ENCODE results near the gene CCDC138. TPM values are rescaled to one million over a fixed set of nuclear protein-coding genes. Genes with fewer than 3 reads are reported as not detected.
"Not testable (repeated sequence)": the region's sequence is repeated elsewhere in the genome, so short reads cannot be mapped to it uniquely, and the experiment has no call there.

The CCDC138 gene, protein sequence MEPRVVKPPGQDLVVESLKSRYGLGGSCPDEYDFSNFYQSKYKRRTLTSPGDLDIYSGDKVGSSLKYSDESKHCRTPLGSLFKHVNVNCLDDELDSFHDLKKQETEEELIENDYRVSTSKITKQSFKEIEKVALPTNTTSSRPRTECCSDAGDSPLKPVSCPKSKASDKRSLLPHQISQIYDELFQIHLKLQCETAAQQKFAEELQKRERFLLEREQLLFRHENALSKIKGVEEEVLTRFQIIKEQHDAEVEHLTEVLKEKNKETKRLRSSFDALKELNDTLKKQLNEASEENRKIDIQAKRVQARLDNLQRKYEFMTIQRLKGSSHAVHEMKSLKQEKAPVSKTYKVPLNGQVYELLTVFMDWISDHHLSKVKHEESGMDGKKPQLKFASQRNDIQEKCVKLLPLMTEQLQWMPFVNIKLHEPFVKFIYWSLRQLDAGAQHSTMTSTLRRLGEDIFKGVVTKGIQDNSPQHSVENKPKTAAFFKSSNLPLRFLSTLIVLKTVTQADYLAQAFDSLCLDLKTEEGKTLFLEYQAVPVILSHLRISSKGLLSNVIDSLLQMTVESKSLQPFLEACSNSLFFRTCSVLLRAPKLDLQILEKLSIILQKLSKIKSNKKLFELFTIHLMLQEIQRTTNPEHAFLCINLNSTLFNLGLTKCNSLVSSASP
- 4.6 TPM for polyA plus RNA-seq (2012; ENCODE audit: low read depth, missing spikeins)

DNA sequence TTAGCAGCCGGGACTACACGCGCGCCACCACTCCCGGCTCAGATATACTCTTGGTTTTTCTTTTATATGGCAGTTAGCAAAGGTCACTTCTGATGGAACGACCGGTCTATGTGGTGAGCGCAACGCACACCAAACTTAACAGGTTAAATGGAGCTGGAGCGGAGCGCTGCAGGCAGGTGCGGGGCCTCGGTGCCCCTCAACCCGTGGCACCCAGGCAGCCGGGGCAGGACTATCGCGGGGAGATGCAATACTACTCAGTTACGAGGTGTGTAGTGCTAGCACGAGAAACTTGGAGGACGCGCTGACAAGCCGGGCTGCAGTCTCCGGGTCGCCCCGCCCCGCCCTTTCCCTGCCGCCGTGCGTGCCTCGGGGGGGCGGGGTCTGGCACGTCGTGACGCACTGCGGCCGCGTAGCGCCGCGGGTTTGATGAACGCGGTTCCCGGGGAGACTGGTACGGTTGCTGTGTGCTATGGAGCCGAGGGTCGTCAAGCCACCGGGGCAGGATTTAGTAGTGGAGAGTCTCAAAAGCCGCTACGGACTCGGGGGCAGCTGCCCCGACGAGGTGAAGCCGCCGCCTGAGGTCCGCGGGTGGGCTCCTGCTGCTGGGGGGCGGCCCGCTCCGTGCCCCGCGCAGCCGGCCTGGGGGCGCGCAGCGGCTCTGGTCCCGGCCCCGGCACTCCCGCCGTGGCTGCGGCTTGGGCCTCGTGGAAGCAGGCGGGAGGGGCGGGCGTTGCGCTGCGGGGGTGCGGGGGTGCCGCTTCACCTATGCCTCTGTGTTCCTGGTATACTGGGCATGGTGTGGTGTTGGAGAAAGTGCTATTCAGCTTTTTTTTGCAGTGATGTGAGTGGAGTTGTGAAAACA lies at the start of gene CCDC138:
TSS of gene CCDC138 (plus strand) at position 418 of the 862 bp plus-strand sequence. CDS start at position 470, 52 bp downstream.
- DNase-seq (ENCODE audit: insufficient read length, low spot score) (peak; percentile 84), FAIRE-seq (peak; percentile 100)
- TF ChIP-seq POLR2A (IDR thresholded peaks at IDR 0.05; ENCODE audit: low read depth, low read length), result peak; percentile 52; the same call in 1 of the 2 replicates
- TF ChIP-seq POLR2AphosphoS5 (IDR thresholded peaks at IDR 0.05; ENCODE audit: low read depth, low read length), result peak; percentile 74
- no peak for TF ChIP-seq SPI1 (IDR thresholded peaks at IDR 0.05; ENCODE audit: low read depth, low read length)

DNA sequence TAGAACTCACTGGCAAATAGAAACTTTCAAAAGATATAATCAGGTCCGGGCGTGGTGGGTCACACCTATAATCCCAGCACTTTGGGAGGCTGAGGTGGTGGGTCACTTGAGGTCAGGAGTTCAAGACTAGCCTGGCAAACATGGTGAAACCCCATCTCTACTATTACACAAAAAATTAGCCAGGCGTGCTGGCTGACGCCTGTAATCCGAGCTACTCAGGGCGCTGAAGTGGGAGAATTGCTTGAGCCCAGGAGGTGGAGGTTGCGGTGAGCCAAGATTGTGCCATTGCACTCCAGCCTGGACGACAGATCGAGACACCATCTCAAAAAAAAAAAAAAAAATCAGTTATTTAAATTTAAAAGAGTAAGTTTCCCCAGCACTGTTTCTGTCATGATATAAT lies 28.6 kb upstream of the CCDC138 start:
- DNase-seq (ENCODE audit: insufficient read length, low spot score); FAIRE-seq: not testable (repeated sequence)

DNA sequence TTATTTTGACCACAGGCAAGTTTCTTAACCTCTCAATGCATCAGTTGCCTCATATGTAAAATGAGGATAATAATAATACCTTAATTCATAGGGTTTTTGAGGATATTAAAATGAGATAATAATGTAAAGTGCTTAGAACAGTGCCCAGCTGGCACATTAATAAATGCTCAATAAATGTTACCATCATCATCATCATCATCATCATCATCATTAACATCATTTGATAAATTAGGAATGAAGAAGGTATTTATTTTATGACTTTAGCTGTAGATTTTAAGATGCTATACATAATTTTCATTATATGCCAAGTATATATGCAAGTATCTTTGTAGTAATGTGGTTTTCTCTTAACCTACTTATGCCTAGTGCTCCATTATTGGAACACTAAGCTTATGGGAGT lies 24.0 kb upstream of the CCDC138 start:
- not testable (repeated sequence) for DNase-seq (ENCODE audit: insufficient read length, low spot score); FAIRE-seq

DNA sequence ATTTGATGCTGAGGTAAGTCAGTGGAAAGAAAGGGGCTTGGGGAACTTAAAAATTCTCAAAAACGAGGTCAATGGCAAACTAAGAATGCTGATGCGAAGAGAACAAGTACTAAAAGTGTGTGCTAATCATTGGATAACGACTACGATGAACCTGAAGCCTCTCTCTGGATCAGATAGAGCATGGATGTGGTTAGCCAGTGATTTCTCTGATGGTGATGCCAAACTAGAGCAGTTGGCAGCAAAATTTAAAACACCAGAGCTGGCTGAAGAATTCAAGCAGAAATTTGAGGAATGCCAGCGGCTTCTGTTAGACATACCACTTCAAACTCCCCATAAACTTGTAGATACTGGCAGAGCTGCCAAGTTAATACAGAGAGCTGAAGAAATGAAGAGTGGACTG lies 19.9 kb upstream of the CCDC138 start:
- FAIRE-seq; DNase-seq (ENCODE audit: insufficient read length, low spot score): not testable (repeated sequence)

DNA sequence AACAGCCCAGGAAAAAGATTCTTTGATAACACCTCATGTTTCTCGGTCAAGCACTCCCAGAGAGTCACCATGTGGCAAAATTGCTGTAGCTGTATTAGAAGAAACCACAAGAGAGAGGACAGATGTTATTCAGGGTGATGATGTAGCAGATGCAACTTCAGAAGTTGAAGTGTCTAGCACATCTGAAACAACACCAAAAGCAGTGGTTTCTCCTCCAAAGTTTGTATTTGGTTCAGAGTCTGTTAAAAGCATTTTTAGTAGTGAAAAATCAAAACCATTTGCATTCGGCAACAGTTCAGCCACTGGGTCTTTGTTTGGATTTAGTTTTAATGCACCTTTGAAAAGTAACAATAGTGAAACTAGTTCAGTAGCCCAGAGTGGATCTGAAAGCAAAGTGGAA lies 18.7 kb upstream of the CCDC138 start:
- not testable (repeated sequence) for FAIRE-seq; DNase-seq (ENCODE audit: insufficient read length, low spot score)

DNA sequence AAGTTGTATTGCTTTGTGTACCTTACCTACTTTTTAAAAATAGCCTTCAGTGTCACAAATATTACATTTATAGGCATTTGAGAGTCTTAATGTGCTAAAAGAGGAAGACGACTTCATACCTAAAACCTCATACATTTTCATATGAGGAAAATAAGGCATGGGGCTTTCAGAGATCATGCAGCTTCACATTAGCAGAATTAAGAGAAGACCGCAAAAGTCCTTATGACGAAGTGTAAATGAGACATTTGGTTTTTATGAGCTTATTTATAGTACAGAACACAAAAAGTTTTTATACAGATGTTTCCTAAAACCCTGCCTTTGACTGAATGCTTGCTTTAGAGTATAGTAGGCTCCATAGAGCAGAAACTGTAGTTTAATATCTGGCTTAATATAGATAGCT lies 10.1 kb upstream of the CCDC138 start:
- no peak for DNase-seq (ENCODE audit: insufficient read length, low spot score)
- FAIRE-seq, result no peak
- TF ChIP-seq SPI1 (IDR thresholded peaks at IDR 0.05; ENCODE audit: low read depth, low read length) (peak; percentile 65), POU2F2 (IDR thresholded peaks at IDR 0.05; ENCODE audit: low read depth, low read length) (no peak)

DNA sequence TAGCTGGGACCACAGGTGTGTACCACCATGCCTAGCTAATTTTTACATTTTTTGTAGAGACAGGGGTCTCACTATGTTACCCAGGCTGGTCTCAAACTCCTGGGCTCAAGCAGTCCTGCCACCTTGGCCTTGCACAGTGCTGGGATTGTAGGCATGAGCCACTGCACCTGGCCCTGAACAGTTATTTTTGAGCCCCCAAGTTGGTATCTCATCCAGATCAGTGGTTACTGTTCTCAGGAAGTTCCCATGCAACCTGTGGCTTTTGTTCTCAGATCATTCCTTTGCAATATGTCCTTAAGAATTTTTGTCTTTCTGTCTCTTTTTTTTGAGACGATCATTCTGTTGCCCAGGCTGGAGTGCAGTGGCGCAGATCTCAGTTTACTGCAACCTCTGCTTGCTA lies 7.7 kb upstream of the CCDC138 start:
- DNase-seq (ENCODE audit: insufficient read length, low spot score) (no peak), FAIRE-seq (no peak)
- TF ChIP-seq POLR2AphosphoS5 (IDR thresholded peaks at IDR 0.05; ENCODE audit: low read depth, low read length) (no peak), PAX5 (IDR thresholded peaks at IDR 0.05; ENCODE audit: insufficient read depth, low read length, severe bottlenecking) (no peak), SPI1 (IDR thresholded peaks at IDR 0.05; ENCODE audit: low read depth, low read length) (no peak), POU2F2 (IDR thresholded peaks at IDR 0.05; ENCODE audit: low read depth, low read length) (no peak), TAF1 (IDR thresholded peaks at IDR 0.05; ENCODE audit: low read depth, low read length) (no peak), POLR2A (IDR thresholded peaks at IDR 0.05; ENCODE audit: low read depth, low read length) (no peak)

DNA sequence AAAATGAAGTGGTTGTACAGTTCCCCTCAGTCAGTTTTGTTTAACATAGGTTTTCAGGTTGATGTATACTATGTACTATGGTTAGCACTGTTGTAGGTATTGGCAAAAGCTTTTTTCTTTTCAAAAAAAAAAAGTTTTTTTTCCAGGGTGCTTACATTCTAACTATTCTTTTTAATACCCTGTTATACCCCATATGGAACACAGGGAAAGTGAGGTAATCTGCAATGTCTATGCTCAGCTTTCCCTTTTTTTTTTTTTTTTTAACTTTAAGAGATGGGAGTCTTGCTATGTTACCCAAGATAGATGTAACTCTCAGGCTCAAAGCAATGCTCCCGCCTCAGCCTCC lies 590 bp upstream of the CCDC138 start:
- TF ChIP-seq POLR2AphosphoS5 (IDR thresholded peaks at IDR 0.05; ENCODE audit: low read depth, low read length) (no peak), POU2F2 (IDR thresholded peaks at IDR 0.05; ENCODE audit: low read depth, low read length) (no peak), POLR2A (IDR thresholded peaks at IDR 0.05; ENCODE audit: low read depth, low read length) (no peak)
- DNase-seq (ENCODE audit: insufficient read length, low spot score), result no peak
- no peak for FAIRE-seq

DNA sequence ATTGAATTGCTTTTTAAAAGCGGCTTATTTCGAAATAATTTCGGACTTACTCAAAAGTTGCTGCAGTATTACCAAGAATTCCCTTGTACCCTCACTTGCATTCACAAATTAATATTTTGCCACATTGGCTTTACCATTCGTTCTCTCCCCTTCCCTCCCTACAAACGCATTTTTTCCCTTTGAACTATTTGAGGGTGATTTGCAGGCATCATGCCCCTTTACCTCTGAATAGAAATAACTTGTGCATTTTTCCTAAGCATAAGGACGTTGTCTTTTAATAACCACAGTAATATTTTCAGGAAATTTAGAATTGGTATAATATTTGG lies 608 bp downstream of the CCDC138 start:
- TF ChIP-seq POLR2A (IDR thresholded peaks at IDR 0.05; ENCODE audit: low read depth, low read length) (no peak), POLR2AphosphoS5 (IDR thresholded peaks at IDR 0.05; ENCODE audit: low read depth, low read length) (no peak), TAF1 (IDR thresholded peaks at IDR 0.05; ENCODE audit: low read depth, low read length) (no peak)
- FAIRE-seq (no peak), DNase-seq (ENCODE audit: insufficient read length, low spot score) (no peak)

DNA sequence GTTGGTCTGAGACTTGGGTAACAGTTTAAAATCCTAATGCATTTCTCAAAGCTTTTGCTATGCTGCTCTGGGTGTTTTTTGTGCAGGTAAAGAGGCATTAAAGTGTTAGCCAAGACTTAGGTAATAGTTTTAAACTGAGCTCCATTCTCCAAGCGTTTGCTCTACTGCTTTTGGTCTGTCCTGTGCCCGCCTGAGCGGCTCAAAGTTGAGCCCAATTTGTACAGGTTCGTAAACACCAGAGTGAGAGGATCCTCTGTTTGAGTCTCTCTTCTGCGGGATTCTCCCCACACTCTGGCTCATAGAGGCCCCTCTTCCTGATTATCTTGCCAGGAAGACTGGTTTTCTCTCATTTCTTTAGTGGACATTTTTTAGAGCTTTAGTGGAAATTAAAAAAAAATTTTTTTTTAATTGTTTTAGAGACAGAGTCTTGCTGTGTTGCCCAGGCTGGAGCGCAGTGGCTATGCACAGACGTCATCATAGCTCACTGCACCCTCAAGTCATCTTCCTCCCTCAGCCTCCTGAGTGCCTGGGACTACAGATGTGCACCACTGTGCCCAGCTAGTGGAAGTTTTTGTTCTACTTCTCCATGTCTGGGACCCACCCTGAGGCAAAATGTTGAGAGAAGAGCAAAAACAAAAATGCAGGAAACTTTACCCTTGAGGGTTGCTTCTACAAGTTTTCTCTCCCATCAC lies 16.6 kb downstream of the CCDC138 start:
- no peak for DNase-seq (ENCODE audit: insufficient read length, low spot score)
- no peak for FAIRE-seq
- TF ChIP-seq PAX5 (IDR thresholded peaks at IDR 0.05; ENCODE audit: insufficient read depth, low read length, severe bottlenecking) (no peak), POU2F2 (IDR thresholded peaks at IDR 0.05; ENCODE audit: low read depth, low read length) (no peak), POLR2A (IDR thresholded peaks at IDR 0.05; ENCODE audit: low read depth, low read length) (no peak), TAF1 (IDR thresholded peaks at IDR 0.05; ENCODE audit: low read depth, low read length) (no peak), SPI1 (IDR thresholded peaks at IDR 0.05; ENCODE audit: low read depth, low read length) (no peak), POLR2AphosphoS5 (IDR thresholded peaks at IDR 0.05; ENCODE audit: low read depth, low read length) (no peak)

DNA sequence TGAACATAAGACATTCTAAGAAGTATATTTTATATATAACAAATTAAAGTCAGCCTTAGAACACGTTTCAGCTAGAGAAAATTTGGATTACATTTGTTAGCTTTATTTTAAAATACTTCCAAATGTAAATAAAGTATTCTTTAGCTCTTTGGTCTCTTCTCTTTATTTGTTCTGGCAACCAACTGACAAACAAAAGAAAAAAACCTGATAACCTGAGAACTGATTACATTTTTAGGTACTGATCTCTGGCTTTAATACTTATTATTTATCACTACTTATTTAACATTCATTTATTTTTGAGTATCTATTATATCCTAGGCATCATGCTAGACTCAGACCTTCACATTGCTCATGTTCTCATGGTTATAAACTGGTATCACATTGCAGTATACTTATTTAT lies 18.5 kb downstream of the CCDC138 start:
- no peak for TF ChIP-seq TAF1 (IDR thresholded peaks at IDR 0.05; ENCODE audit: low read depth, low read length)
- TF ChIP-seq PAX5 (IDR thresholded peaks at IDR 0.05; ENCODE audit: insufficient read depth, low read length, severe bottlenecking), result no peak
- no peak for TF ChIP-seq POLR2A (IDR thresholded peaks at IDR 0.05; ENCODE audit: low read depth, low read length)
- no peak for TF ChIP-seq SPI1 (IDR thresholded peaks at IDR 0.05; ENCODE audit: low read depth, low read length)
- no peak for TF ChIP-seq POLR2AphosphoS5 (IDR thresholded peaks at IDR 0.05; ENCODE audit: low read depth, low read length)
- no peak for TF ChIP-seq POU2F2 (IDR thresholded peaks at IDR 0.05; ENCODE audit: low read depth, low read length)
- no peak for FAIRE-seq
- no peak for DNase-seq (ENCODE audit: insufficient read length, low spot score)

Measured in GM12891 (cell line).